ENCODE results near the gene GPR137B. TPM values are rescaled to one million over a fixed set of nuclear protein-coding genes. Genes with fewer than 3 reads are reported as not detected.

The GPR137B gene
- total RNA-seq, 4 donors from 2014 or later = 6.0 to 16.2 (median 11.5) TPM

GRCh38 chr1:236150311-236150955, 8.1 kb downstream of the GPR137B start:
- TF ChIP-seq CTCF (IDR thresholded peaks at IDR 0.05) = no peak
- Histone ChIP-seq H3K27ac (peak overlapping the region in 1 of 4 donors; percentile 25), H3K9me3 (no peaks in the 10 kb centered on the region), H3K36me3 (no peaks in the 10 kb centered on the region), H3K4me1 (peaks cover 0 to 19% (median 4%) of the 10 kb centered on the region in 4 donors), H3K4me3 (no peak overlapping the region), H3K27me3 (no peaks in the 10 kb centered on the region)
- 92% methylated on average over 19 of the region's 19 CpGs; no CpG with 5 or more reads in 1 of the 2 donors for WGBS, 2 donors (ENCODE audit: low coverage in 1 of 2)
- in situ Hi-C loops (cut with MboI; ENCODE audit: low pct_ligation_motif_present in 1 of 4, low pct_unique_long_range_greater_than_20kb in 1 of 4, low sequenced_read_pairs in 3 of 4) (no loop called here), intact Hi-C loops (cut with DNase I; ENCODE audit: low total_unique reads) (no loop called here)
- DNase-seq = no peak

- Histone ChIP-seq H3K27ac (peak overlapping the region in 1 of 4 donors; percentile 25), H3K4me1 (peaks cover 0 to 19% (median 4%) of the 10 kb centered on the region in 4 donors), H3K36me3 (no peaks in the 10 kb centered on the region), H3K27me3 (no peaks in the 10 kb centered on the region), H3K9me3 (no peaks in the 10 kb centered on the region), H3K4me3 (no peak overlapping the region)
- 60 to 63% methylated on average over 1 to 5 of the region's 5 CpGs for WGBS, 2 donors (ENCODE audit: low coverage in 1 of 2)
- intact Hi-C loops (cut with DNase I; ENCODE audit: low total_unique reads) = no loop called here
- no peak for DNase-seq
- TF ChIP-seq POLR2A (IDR thresholded peaks at IDR 0.05) (no peak), CTCF (IDR thresholded peaks at IDR 0.05) (no peak), EP300 (IDR thresholded peaks at IDR 0.05; ENCODE audit: low read depth) (no peak), POLR2AphosphoS5 (IDR thresholded peaks at IDR 0.05) (no peak)
- in situ Hi-C loops (cut with MboI; ENCODE audit: low pct_ligation_motif_present in 1 of 4, low pct_unique_long_range_greater_than_20kb in 1 of 4, low sequenced_read_pairs in 3 of 4) = no loop called here
Observed at GRCh38 chr1:236150986-236151385, 8.6 kb downstream of the GPR137B start.

DNA sequence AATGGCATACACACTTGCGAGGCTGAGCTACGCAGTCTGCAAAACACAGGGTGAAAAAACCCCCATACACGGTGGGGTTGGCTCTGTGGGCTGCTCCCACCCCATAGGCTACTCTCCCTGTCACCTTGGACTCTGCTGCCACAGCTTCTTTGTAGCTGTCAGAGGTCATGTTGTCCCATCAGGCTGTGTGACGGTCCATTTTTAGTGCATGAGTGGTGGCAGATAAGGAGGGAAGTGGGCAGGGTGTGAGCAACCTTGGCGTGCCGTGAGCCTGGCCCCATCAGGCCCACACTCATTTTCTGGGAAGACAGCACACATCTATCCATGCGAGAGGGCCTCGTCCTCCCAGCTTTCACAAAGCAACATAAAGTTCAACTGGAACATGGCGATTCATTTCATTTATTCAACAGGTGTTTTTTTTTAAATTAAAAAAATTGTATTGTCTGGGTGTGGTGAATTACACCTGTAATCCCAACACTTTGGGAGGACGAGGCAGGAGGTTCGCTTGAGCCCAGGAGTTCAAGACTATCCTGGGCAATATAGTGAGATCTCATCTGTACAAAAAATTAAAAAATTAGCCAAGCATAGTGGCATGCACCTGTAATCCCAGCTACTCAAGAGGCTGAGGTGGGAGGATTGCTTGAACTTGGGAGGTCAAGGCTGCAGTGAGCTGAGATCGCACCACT, 9.5 kb downstream of the GPR137B start:
- no peaks in the 10 kb centered on the region for H3K9me3 ChIP-seq
- DNase-seq = no peak
- in situ Hi-C loops (cut with MboI; ENCODE audit: low pct_ligation_motif_present in 1 of 4, low pct_unique_long_range_greater_than_20kb in 1 of 4, low sequenced_read_pairs in 3 of 4) = no loop called here
- TF ChIP-seq POLR2AphosphoS5 (IDR thresholded peaks at IDR 0.05) (no peak), CTCF (IDR thresholded peaks at IDR 0.05) (no peak), POLR2A (IDR thresholded peaks at IDR 0.05) (no peak)
- H3K27me3 ChIP-seq = no peaks in the 10 kb centered on the region
- peaks cover 0 to 17% (median 4%) of the 10 kb centered on the region in 4 donors for H3K4me1 ChIP-seq
- intact Hi-C loops (cut with DNase I; ENCODE audit: low total_unique reads) = no loop called here
- H3K4me3 ChIP-seq = no peak overlapping the region
- WGBS, 2 donors (ENCODE audit: low coverage in 1 of 2) = 82 to 100% methylated on average over 6 to 9 of the region's 12 CpGs
- H3K27ac ChIP-seq = no peak overlapping the region
- no peaks in the 10 kb centered on the region for H3K36me3 ChIP-seq

GRCh38 chr1:236154126-236154525, 11.8 kb downstream of the GPR137B start:
- WGBS, 2 donors (ENCODE audit: low coverage in 1 of 2) = 90% methylated on average over 13 of the region's 13 CpGs; no CpG with 5 or more reads in 1 of the 2 donors
- Histone ChIP-seq H3K27ac (no peak overlapping the region), H3K9me3 (no peaks in the 10 kb centered on the region), H3K4me3 (no peak overlapping the region), H3K27me3 (no peaks in the 10 kb centered on the region), H3K36me3 (no peaks in the 10 kb centered on the region), H3K4me1 (peaks cover 0 to 7% (median 4%) of the 10 kb centered on the region in 4 donors)
- intact Hi-C loops (cut with DNase I; ENCODE audit: low total_unique reads) = no loop called here
- TF ChIP-seq CTCF (IDR thresholded peaks at IDR 0.05) (no peak), POLR2AphosphoS5 (IDR thresholded peaks at IDR 0.05) (no peak), POLR2A (IDR thresholded peaks at IDR 0.05) (no peak), EP300 (IDR thresholded peaks at IDR 0.05; ENCODE audit: low read depth) (no peak)
- no peak for DNase-seq
- in situ Hi-C loops (cut with MboI; ENCODE audit: low pct_ligation_motif_present in 1 of 4, low pct_unique_long_range_greater_than_20kb in 1 of 4, low sequenced_read_pairs in 3 of 4) = no loop called here

Measured in transverse colon (tissue), 4 donors.